Keratinocyte (primary cell): ENCODE data around the gene ZNF883. TPM values are rescaled to one million over a fixed set of nuclear protein-coding genes. Genes with fewer than 3 reads are reported as not detected.
A peak's percentile ranks its signal among the peaks of the same experiment; 100 is the strongest.

ENCODE experiments used
- DNase-seq: peaks from one replicate; pipeline ENCODE4 v3.0.0-alpha.2; 2011; ENCODE audit warnings: low read depth, missing footprints, low spot score
- FAIRE-seq: peaks from 2 replicates; lab custom pipeline; 2011; peaks lifted over from hg19 to GRCh38; lab: Jason Lieb, UNC
- H2AFZ ChIP-seq: 2 replicates; pipeline ENCODE4 v1.6.0; 2012; ENCODE audit warnings: low read length, control low read depth, inconsistent platforms; ENCODE audit not compliant: control insufficient read depth
- H3K27ac ChIP-seq: 2 replicates; pipeline ENCODE4 v1.5.1; 2011; ENCODE audit warnings: low read length; ENCODE audit not compliant: control insufficient read depth, insufficient read depth
- H3K27me3 ChIP-seq: 3 replicates; pipeline ENCODE4 v1.6.0; 2011; ENCODE audit warnings: low read length; ENCODE audit not compliant: control insufficient read depth, insufficient read depth; ENCODE audit errors: extremely low read depth
- H3K36me3 ChIP-seq, 2 experiments: 2 replicates in 1 of 2; 3 replicates in 1 of 2; pipeline ENCODE4 v1.5.1; 2011; ENCODE audit warnings: low read length in 2 of 2, mild to moderate bottlenecking in 1 of 2; ENCODE audit not compliant: control insufficient read depth in 2 of 2, insufficient read depth in 2 of 2; ENCODE audit errors: extremely low read depth in 1 of 2
- H3K4me1 ChIP-seq: 3 replicates; pipeline ENCODE4 v1.5.1; 2011; ENCODE audit warnings: low read length; ENCODE audit not compliant: control insufficient read depth, insufficient read depth; ENCODE audit errors: extremely low read depth
- H3K4me2 ChIP-seq: 3 replicates; pipeline ENCODE4 v1.6.0; 2011; ENCODE audit warnings: low read depth, low read length; ENCODE audit not compliant: control insufficient read depth, insufficient read depth; ENCODE audit errors: extremely low read depth
- H3K4me3 ChIP-seq, 3 experiments: fragments of 200-600 bp in 1 of 3; sonication (generic) in 1 of 3; 2 replicates in 2 of 3; 3 replicates in 1 of 3; pipeline ENCODE4 v1.5.1; 2011 to 2016; ENCODE audit warnings: low read length in 3 of 3, mild to moderate bottlenecking in 3 of 3, control low read depth in 2 of 3, inconsistent platforms in 1 of 3, low read depth in 1 of 3, mixed read lengths in 1 of 3, mixed run types in 1 of 3, moderate library complexity in 1 of 3; ENCODE audit not compliant: control insufficient read depth in 2 of 3, insufficient read depth in 2 of 3; ENCODE audit errors: extremely low read depth in 1 of 3
- H3K79me2 ChIP-seq: 2 replicates; pipeline ENCODE4 v1.6.0; 2012; ENCODE audit warnings: low read length; ENCODE audit not compliant: control insufficient read depth, insufficient read depth
- H3K9ac ChIP-seq: 3 replicates; pipeline ENCODE4 v1.6.0; 2011; ENCODE audit warnings: low read length; ENCODE audit not compliant: control insufficient read depth, insufficient read depth; ENCODE audit errors: extremely low read depth
- H3K9me1 ChIP-seq: 3 replicates; pipeline ENCODE4 v1.6.0; 2011; ENCODE audit warnings: low read length; ENCODE audit not compliant: control insufficient read depth, insufficient read depth; ENCODE audit errors: extremely low read depth
- H3K9me3 ChIP-seq: 2 replicates; pipeline ENCODE4 v1.5.1; 2012; ENCODE audit warnings: low read depth, low read length; ENCODE audit not compliant: control insufficient read depth
- H4K20me1 ChIP-seq: 3 replicates; pipeline ENCODE4 v1.6.0; 2011; ENCODE audit warnings: low read length; ENCODE audit not compliant: control insufficient read depth, insufficient read depth; ENCODE audit errors: extremely low read depth
- CTCF ChIP-seq, 3 experiments: IDR thresholded peaks in 1 of 3; conservative IDR thresholded peaks in 1 of 3; optimal IDR thresholded peaks in 1 of 3; 2 replicates in 2 of 3; 3 replicates in 1 of 3; pipeline versions ENCODE3 to v1.5.1; 2011; ENCODE audit warnings: low read length in 3 of 3, mild to moderate bottlenecking in 3 of 3, moderate library complexity in 2 of 3, control low read depth in 1 of 3, inconsistent platforms in 1 of 3; ENCODE audit not compliant: insufficient read depth in 2 of 3; ENCODE audit errors: extremely low read depth in 1 of 3
- EZH2 ChIP-seq: IDR thresholded peaks from one replicate; pipeline ENCODE4 v1.6.1; 2012; ENCODE audit warnings: inconsistent platforms, mild to moderate bottlenecking, low read length, moderate library complexity
- dilution Hi-C: fragments of 300-500 bp; cut with MboI; formaldehyde crosslinking; loops from one replicate; pipeline ENCODE4 v1.7.0; 2020; ENCODE audit warnings: low sequenced_read_pairs; ENCODE audit not compliant: extremely low pct_ligation_motif_present
- polyA plus RNA-seq, 5 experiments: library from polyadenylated mRNA; depleted of rRNA in 3 of 5; stranded (reverse) in 3 of 5; stranded (forward) in 1 of 5; unstranded in 1 of 5; fragments of >200 nt; gene quantifications; 1 replicate in 1 of 5; 2 replicates in 3 of 5; 3 replicates in 1 of 5; pipeline versions ENCODE4 v1.2.1 to v1.2.3, GENCODE V29; 2011 to 2012; ENCODE audit warnings: missing spikeins in 2 of 5, low read depth in 1 of 5, low replicate concordance in 1 of 5

ZNF883 gene
- polyA plus RNA-seq, 1 donor (not counting 4 experiments of a cell fraction or from before 2014, with no cell fraction given), result 0.98 TPM

DNA sequence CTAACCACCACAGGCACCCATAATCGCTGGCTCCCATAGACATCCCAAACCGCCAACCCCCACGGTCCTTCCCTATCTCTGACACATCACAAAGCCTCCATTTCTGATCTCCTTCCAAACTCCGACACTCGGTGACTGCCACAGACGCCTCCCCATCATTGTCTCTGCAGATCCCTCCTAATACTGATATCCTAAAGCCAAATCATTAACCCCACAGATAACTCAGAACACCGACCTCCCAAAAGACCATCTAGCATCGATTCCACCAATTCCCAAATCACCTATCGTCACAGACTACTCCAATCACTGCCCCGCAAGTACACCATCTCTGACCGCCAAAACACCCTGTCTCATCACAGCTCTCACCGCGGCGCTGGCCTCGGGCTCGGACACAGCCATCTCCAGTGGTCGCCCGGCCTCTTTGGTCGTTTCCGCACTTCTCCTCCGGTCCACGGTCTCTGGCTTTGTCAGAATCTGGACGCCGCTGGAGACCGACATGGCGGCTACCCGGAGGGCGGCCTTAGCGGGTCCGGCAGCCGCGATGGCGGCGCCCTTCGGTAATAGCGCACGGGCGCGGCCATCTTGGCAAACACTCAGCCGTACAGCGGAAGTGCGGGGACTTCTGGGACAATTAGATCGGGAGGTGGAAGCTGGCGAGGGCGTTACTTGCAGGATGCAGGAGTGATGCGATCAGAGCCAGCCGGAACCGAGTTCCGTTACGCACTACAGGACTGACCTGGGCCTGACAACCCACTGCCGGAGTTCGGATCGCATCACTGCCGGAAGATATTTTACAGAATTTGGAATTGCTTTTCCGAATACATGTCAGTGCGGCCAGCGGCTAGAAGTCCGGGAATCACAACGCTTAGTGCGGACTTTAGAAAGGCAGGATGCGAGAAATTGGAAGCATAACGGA is 44.5 kb upstream of the ZNF883 start, which contains the start of gene ZFP37:
Gene ZFP37 (minus strand): TSS at position 534 of the 916 bp plus-strand sequence. CDS start 36 bp downstream, at position 498.
- H3K4me1 ChIP-seq, result no peaks in the 10 kb centered on the region
- H3K4me2 ChIP-seq, result peak within 1 kb of the TSS; percentile 64
- peak within 1 kb of the TSS; percentile 57 for H3K9ac ChIP-seq
- no peaks in the 10 kb centered on the region for H4K20me1 ChIP-seq
- peak within 1 kb of the TSS; percentile 98 for H2AFZ ChIP-seq
- peaks cover 14% of the 10 kb centered on the region for H3K27me3 ChIP-seq
- H3K27ac ChIP-seq, result no peak within 1 kb of the TSS
- no peak for FAIRE-seq
- dilution Hi-C loops, result no loop called here
- DNase-seq, result peak; percentile 52
- TF ChIP-seq CTCF (optimal IDR thresholded peaks at IDR 0.05 in 1 of 3, IDR thresholded peaks at IDR 0.05 in 1 of 3, conservative IDR thresholded peaks at IDR 0.05 in 1 of 3; ENCODE audit: extremely low read depth in 1 of 3, insufficient read depth in 2 of 3, low read length in 3 of 3), result no peak
- no peak for TF ChIP-seq EZH2
- peak within 1 kb of the TSS; percentile 69 to 78 (median 76) for H3K4me3 ChIP-seq
- no peaks in the 10 kb centered on the region for H3K36me3 ChIP-seq
- no peaks in the 10 kb centered on the region for H3K9me1 ChIP-seq
- no peaks in the 10 kb centered on the region for H3K79me2 ChIP-seq
- peaks cover 6% of the 10 kb centered on the region for H3K9me3 ChIP-seq

- FAIRE-seq (no peak), DNase-seq (no peak)
- no peak overlapping the region for H3K9ac ChIP-seq
- dilution Hi-C loops, result no loop called here
- no peak overlapping the region for H3K4me2 ChIP-seq
- H3K79me2 ChIP-seq, result no peaks in the 10 kb centered on the region
- peaks cover 15% of the 10 kb centered on the region for H3K9me3 ChIP-seq
- H3K9me1 ChIP-seq, result no peaks in the 10 kb centered on the region
- H4K20me1 ChIP-seq, result no peaks in the 10 kb centered on the region
- no peaks in the 10 kb centered on the region for H3K27me3 ChIP-seq
- H3K36me3 ChIP-seq, result no peaks in the 10 kb centered on the region
- no peaks in the 10 kb centered on the region for H3K4me1 ChIP-seq
- H2AFZ ChIP-seq, result no peak overlapping the region
- H3K4me3 ChIP-seq, result no peak overlapping the region
- H3K27ac ChIP-seq, result no peak overlapping the region
- TF ChIP-seq EZH2 (no peak), CTCF (optimal IDR thresholded peaks at IDR 0.05 in 1 of 3, IDR thresholded peaks at IDR 0.05 in 1 of 3, conservative IDR thresholded peaks at IDR 0.05 in 1 of 3; ENCODE audit: extremely low read depth in 1 of 3, insufficient read depth in 2 of 3, low read length in 3 of 3) (no peak)
Observed at GRCh38 chr9:113042884-113043657, 31.1 kb upstream of the ZNF883 start.
